Measurements from ENCODE around the gene C11orf24.
"Not testable (repeated sequence)": the region's sequence is repeated elsewhere in the genome, so short reads cannot be mapped to it uniquely, and the experiment has no call there.

C11orf24 gene

DNA sequence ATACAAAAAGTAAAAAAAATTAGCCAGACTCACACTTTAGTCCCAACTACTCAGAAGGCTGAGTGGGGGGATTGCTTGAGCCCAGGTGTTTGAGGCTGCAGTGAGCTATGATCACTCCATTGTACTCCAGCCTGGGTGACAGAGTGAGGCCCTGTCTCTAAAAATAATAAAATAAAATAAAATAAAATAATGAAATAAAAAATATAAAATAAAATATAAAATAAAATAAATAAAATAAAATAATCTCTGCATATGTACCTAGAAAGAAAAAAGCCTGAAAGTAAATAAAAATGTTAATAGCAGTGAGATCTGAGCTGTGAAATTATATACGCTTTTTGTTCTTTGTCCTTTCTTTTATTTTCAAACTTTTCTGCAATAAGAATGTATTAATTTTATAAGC, 23.5 kb upstream of the C11orf24 start:
- TF ChIP-seq CTCF (IDR thresholded peaks at IDR 0.05; ENCODE audit: extremely low read depth, insufficient read depth, missing control alignments) = no peak
- in situ Hi-C loops (cut with MboI; ENCODE audit: low pct_unique_long_range_greater_than_20kb, low sequenced_read_pairs, unreplicated experiment) = loop anchor here (5.0 kb wide), 1 partner anchor 43 kb away; no protein-coding TSS in a partner anchor

GRCh38 chr11:68293708-68294107, 21.9 kb upstream of the C11orf24 start:
- in situ Hi-C loops (cut with MboI; ENCODE audit: low pct_unique_long_range_greater_than_20kb, low sequenced_read_pairs, unreplicated experiment) = no loop called here
- no peak for DNase-seq (ENCODE audit: low spot score)
- TF ChIP-seq CTCF (IDR thresholded peaks at IDR 0.05; ENCODE audit: extremely low read depth, insufficient read depth, missing control alignments) = no peak

More for the DNA sequence above, 23.5 kb upstream of the C11orf24 start:
- DNase-seq (ENCODE audit: low spot score) = no peak

DNA sequence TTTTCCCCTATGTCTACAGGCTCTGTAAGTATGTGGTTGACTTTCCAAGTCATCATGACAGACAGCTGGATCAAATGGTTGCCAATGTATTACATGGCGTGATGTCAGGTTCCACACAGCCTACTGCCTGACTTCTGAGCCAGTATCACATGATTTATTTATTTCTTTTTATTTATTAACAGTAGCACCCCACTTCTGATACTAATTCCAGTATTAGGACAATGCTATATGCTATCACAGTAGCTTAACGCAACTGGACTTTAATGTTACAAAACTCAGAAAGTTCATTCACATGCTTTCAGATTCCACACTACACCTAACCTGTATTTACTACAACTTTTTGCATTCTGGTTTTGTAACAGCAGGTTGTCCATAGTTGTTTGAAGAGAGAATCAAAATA, 17.7 kb upstream of the C11orf24 start:
- DNase-seq (ENCODE audit: low spot score) = no peak
- TF ChIP-seq CTCF (IDR thresholded peaks at IDR 0.05; ENCODE audit: extremely low read depth, insufficient read depth, missing control alignments) = no peak
- in situ Hi-C loops (cut with MboI; ENCODE audit: low pct_unique_long_range_greater_than_20kb, low sequenced_read_pairs, unreplicated experiment) = no loop called here

- TF ChIP-seq CTCF (IDR thresholded peaks at IDR 0.05; ENCODE audit: extremely low read depth, insufficient read depth, missing control alignments) = no peak
- in situ Hi-C loops (cut with MboI; ENCODE audit: low pct_unique_long_range_greater_than_20kb, low sequenced_read_pairs, unreplicated experiment) = no loop called here
- no peak for DNase-seq (ENCODE audit: low spot score)
Measured at GRCh38 chr11:68287419-68287818, 15.6 kb upstream of the C11orf24 start.

- DNase-seq (ENCODE audit: low spot score); in situ Hi-C loops (cut with MboI; ENCODE audit: low pct_unique_long_range_greater_than_20kb, low sequenced_read_pairs, unreplicated experiment): not testable (repeated sequence)
Measured at GRCh38 chr11:68284588-68284987, 12.8 kb upstream of the C11orf24 start.

GRCh38 chr11:68282861-68283230, 11.1 kb upstream of the C11orf24 start:
- no peak for TF ChIP-seq CTCF (IDR thresholded peaks at IDR 0.05; ENCODE audit: extremely low read depth, insufficient read depth, missing control alignments)
- in situ Hi-C loops (cut with MboI; ENCODE audit: low pct_unique_long_range_greater_than_20kb, low sequenced_read_pairs, unreplicated experiment) = no loop called here

GRCh38 chr11:68282141-68282860, 10.5 kb upstream of the C11orf24 start:
- in situ Hi-C loops (cut with MboI; ENCODE audit: low pct_unique_long_range_greater_than_20kb, low sequenced_read_pairs, unreplicated experiment) = no loop called here
- DNase-seq (ENCODE audit: low spot score) = peak; percentile 74
- TF ChIP-seq CTCF (IDR thresholded peaks at IDR 0.05; ENCODE audit: extremely low read depth, insufficient read depth, missing control alignments) = no peak

More at GRCh38 chr11:68282861-68283230, 11.1 kb upstream of the C11orf24 start:
- DNase-seq (ENCODE audit: low spot score) = no peak
